ENCODE data around the gene SKI.
A peak's percentile ranks its signal among the peaks of the same experiment; 100 is the strongest.

SKI gene

DNA sequence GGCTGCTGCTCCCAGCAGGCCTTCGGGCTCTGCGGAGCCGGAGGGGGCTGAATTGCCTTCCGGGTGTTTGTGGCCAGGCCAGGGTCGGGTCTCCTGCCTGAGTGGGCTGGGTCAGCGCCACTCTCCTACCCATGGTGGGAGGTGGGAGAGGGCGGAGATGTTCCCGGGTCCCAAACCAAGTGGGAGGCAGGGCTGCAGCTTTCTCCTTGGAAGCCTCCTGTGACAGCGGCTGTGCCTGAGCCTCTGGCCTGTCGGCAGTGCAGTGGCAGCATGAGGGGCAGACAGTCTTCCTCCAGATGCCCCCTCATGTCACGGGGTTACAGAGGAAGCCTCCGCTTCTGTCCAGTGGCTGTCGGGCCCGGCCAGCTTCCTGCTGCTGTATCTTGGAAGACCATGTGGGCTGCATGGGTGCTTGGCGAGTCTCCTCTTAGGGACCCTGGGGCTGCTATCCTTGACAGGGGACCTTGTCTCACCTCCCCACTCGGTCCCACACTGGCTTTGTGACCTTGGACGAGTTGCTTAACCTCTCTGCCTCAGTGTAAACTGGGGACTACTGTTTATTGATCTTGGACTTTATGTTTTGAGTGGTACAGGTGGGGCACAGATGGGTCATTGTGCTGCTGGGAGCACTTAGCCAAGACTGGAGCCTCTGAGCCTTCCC, 4.3 kb downstream of the SKI start:
- TF ChIP-seq, protein P1, sequence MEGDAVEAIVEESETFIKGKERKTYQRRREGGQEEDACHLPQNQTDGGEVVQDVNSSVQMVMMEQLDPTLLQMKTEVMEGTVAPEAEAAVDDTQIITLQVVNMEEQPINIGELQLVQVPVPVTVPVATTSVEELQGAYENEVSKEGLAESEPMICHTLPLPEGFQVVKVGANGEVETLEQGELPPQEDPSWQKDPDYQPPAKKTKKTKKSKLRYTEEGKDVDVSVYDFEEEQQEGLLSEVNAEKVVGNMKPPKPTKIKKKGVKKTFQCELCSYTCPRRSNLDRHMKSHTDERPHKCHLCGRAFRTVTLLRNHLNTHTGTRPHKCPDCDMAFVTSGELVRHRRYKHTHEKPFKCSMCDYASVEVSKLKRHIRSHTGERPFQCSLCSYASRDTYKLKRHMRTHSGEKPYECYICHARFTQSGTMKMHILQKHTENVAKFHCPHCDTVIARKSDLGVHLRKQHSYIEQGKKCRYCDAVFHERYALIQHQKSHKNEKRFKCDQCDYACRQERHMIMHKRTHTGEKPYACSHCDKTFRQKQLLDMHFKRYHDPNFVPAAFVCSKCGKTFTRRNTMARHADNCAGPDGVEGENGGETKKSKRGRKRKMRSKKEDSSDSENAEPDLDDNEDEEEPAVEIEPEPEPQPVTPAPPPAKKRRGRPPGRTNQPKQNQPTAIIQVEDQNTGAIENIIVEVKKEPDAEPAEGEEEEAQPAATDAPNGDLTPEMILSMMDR (IDR thresholded peaks at IDR 0.05; ENCODE audit: control extremely low read depth, extremely low read depth, low read depth, missing control alignments) = no peak
- POLR2A ChIA-PET = interaction anchor here (0.6 kb wide), 1 partner anchor 157 kb away, joined by 10 read pairs; no protein-coding TSS in a partner anchor

DNA sequence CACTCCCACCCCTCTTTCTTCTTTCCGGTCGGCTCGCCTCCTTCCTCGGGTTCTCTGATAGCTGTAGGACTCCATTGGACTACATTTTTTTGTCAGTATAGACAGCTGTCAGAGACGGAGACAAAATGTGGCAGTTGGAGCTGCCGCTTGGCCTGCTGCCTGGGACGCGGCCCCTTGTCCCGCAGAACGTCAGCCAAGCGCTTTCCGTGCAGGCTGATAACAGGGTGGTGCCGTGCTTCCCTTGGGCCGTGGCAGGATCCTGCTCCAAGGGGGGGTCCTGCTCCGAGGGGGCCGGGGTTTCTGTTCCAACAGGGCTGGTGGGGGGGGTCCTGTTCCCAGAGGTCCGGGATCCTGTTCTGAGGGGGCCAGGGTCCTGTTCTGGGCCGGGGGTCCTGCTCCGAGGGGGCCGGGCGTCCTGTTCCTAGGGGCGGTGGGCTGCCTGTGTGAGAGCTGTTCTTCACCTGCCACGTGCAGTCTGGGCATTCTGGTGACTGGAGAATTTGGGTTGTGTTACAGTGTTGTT, 4.9 kb downstream of the SKI start:
- ChIA-PET CTCF (interaction anchor here (1.3 to 1.9 kb wide), 3 partner anchors 26 to 83 kb away, joined by 3 to 7 read pairs (median 4); partner anchors contain the start of gene FAAP20), POLR2A (interaction anchor here (0.6 kb wide), 1 partner anchor 157 kb away, joined by 10 read pairs; no protein-coding TSS in a partner anchor)
- TF ChIP-seq, protein P1 (IDR thresholded peaks at IDR 0.05; ENCODE audit: control extremely low read depth, extremely low read depth, low read depth, missing control alignments) = no peak
- DNase-seq (ENCODE audit: extremely low spot score) = no peak

More for the DNA sequence above, 4.3 kb downstream of the SKI start:
- DNase-seq (ENCODE audit: extremely low spot score) = no peak
- CTCF ChIA-PET = interaction anchor here (1.5 to 1.9 kb wide), 3 partner anchors 9 to 84 kb away, joined by 4 to 7 read pairs (median 4); partner anchors contain the start of gene FAAP20

- TF ChIP-seq, protein P1 (IDR thresholded peaks at IDR 0.05; ENCODE audit: control extremely low read depth, extremely low read depth, low read depth, missing control alignments) = no peak
- no peak for DNase-seq (ENCODE audit: extremely low spot score)
- CTCF ChIA-PET = interaction anchor here (1.1 to 1.9 kb wide), 4 partner anchors 13 to 38 kb away, joined by 3 to 7 read pairs (median 3); partner anchors contain the start of gene FAAP20
- POLR2A ChIA-PET = no interaction called here
Measured at GRCh38 chr1:2233468-2233867, 5.3 kb downstream of the SKI start.

- CTCF ChIA-PET = interaction anchor here (1.0 to 1.9 kb wide), 6 partner anchors 14 to 313 kb away, joined by 3 to 7 read pairs (median 3); partner anchors contain the start of gene FAAP20
- DNase-seq (ENCODE audit: extremely low spot score) = peak; percentile 70
- POLR2A ChIA-PET = no interaction called here
- TF ChIP-seq, protein P1 (IDR thresholded peaks at IDR 0.05; ENCODE audit: control extremely low read depth, extremely low read depth, low read depth, missing control alignments) = no peak
Measured at GRCh38 chr1:2233997-2234761, 6.1 kb downstream of the SKI start.

- TF ChIP-seq, protein P1 (IDR thresholded peaks at IDR 0.05; ENCODE audit: control extremely low read depth, extremely low read depth, low read depth, missing control alignments) = no peak
- ChIA-PET CTCF (interaction anchor here (1.0 to 1.3 kb wide), 4 partner anchors 14 to 312 kb away, joined by 3 read pairs; no protein-coding TSS in a partner anchor), POLR2A (no interaction called here)
- no peak for DNase-seq (ENCODE audit: extremely low spot score)
Measured at GRCh38 chr1:2234762-2235113, 6.6 kb downstream of the SKI start.

- TF ChIP-seq, protein P1 (IDR thresholded peaks at IDR 0.05; ENCODE audit: control extremely low read depth, extremely low read depth, low read depth, missing control alignments) = no peak
- no peak for DNase-seq (ENCODE audit: extremely low spot score)
- ChIA-PET CTCF (no interaction called here), POLR2A (no interaction called here)
Measured at GRCh38 chr1:2235300-2235998, 7.3 kb downstream of the SKI start.
